ENCODE data around the gene BSG.
"Not testable (repeated sequence)": the region's sequence is repeated elsewhere in the genome, so short reads cannot be mapped to it uniquely, and the experiment has no call there.

The BSG gene

DNA sequence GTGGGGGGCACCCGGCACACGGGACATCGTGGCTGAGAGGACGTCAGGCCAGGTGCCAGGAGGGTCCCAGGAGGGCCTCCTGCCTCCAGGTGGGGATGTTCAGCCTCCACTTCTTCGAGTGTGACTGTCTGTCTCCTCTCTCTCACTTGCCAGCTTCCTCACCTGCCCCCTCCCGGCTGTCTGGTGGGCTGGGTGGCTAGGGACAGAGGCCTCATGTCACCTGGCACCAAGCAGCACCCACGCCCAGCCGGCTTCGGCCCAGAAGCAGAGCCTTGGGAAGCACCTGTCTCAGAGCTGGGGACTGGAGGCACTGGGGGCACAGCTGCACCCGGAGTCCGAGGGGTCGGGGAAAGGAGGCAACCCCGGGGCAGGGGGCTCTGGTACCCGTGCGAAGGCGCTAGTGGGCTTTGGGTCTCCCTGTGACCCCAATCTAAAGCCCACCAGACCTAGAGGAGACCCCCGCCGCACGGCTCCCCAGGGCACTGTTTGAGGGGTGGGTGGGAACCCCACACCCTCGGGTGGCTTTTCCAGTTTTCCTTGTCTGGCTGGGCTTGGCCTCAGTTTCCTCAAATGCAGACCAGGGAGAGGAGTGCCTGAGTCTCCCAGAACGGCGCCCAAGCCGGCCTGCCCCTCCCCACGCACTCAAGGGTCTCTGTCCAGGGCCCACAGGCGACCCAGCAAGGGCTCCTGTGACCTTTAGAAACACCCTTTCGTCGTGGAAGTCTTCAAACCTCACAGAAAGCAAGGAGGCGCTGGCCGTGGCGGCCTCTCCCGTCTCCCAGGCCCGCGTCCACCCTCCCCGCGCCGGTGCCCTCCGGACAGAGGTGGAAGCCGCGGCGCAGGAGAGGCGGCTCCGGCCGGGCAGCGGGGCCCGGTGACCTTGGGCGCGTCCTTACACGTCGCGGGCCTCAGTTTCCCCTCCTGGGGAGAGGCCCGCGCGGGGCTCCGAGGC, 16.6 kb downstream of the BSG start:
- no peak for DNase-seq

DNA sequence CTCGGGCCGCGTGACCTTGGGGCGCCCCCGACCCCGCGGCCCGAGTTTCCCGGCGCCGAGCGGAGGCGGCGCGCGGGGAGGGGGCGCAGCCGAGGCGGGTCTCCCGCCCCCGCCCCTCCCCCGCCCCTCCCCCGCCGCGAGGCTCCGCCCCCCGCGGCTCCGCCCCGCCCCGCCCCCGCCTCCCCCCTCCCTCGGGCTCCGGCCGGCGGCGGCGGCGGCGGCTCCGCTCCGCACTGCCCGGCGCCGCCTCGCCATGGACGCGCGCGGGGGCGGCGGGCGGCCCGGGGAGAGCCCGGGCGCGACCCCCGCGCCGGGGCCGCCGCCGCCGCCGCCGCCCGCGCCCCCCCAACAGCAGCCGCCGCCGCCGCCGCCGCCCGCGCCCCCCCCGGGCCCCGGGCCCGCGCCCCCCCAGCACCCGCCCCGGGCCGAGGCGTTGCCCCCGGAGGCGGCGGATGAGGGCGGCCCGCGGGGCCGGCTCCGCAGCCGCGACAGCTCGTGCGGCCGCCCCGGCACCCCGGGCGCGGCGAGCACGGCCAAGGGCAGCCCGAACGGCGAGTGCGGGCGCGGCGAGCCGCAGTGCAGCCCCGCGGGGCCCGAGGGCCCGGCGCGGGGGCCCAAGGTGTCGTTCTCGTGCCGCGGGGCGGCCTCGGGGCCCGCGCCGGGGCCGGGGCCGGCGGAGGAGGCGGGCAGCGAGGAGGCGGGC, 17.4 kb downstream of the BSG start, which contains the start of gene HCN2:
HCN2 (plus strand) TSS at position 189 of the 703 bp plus-strand sequence; CDS start at position 254, 65 bp downstream.
- DNase-seq: no peak

DNA sequence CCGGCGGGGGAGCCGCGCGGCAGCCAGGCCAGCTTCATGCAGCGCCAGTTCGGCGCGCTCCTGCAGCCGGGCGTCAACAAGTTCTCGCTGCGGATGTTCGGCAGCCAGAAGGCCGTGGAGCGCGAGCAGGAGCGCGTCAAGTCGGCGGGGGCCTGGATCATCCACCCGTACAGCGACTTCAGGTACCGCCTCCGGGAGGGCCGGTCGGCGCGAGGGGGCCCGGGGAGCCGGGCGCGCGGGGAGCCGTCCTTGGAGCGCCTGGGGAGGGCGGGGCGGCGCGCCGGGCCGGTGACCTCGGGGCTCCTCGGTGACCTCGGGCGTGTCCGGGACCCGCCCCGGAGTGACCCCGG, 18.0 kb downstream of the BSG start:
- DNase-seq: no peak

DNA sequence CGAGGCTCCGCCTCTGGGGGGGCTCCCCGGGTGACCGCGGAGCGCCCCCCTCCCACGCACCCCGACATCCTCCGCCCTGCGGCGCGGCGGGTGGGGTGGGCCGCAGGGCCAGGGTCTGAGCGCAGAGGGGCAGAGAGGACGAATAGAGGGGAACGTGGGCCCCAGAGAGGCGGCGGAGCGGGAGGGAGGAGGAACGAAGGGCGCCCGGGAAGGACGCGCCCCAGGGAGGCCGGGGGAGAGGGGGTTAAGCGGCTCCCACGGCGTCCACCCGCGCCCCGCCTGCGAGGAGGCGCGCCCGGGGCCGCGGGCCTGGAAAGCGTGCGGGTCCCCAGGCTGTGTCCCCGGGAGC, 18.3 kb downstream of the BSG start:
- no peak for DNase-seq

DNA sequence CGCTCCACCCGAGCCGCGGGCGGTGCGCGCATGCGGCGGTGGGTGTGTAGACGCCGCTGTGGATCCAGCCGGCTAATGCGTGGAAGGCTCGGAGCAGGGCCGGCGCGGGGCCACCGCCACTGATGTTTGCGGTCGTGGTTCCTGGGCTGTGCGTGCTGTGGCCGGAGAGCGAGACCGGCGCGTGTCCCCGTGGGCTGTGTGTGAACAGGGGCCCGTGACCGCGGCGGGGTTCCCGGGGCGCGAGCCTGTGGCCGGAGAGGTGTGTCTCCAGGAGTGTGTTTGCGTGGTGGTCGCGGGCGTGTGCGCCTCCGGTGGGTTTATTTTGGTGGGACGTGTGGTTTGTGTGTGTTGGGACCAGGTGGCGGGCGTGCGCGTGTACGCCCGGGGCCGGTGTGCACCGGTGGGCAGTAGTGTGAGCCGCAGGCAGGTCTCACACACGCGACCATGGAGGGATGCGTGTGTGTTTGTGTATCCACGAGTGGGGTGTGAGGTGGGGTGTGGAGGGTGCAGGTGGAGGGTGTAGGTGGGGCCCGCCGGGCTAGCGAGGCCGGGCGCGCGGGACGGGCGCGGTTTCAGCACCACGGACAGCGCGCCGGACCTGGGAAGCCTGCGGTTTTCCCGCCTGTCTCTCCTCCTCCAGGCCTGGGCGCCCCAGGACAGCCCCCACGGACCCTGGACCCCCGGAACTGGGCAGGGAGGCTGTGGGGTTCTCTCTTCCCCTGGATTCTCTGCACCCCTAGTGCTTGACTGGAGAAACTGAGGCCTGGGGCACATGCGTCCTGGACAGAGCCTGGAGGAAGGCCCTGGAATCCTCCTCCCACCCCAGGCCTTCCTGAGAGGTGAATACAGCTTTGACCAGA, 18.9 kb downstream of the BSG start:
- peak; percentile 39 for DNase-seq

DNA sequence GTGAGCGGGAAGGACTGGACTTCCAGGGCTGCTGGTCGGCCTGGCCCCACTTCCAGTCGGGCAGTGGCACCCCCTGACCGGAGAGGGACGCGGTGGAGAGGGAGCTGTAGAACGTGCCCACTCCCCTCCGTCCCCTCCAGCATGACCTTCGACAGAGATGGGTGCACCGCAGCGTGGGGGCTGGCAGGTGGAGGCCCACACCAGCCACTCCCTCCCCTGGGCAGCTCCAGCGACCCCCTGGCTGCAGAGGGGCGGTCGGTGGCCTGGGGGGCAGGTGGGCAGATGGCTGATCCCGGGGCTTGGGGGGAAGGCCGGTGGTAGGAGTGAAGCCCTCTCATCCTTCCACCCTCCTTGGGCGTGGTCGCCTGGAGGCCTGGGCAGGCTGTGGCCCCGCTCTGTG, 19.7 kb downstream of the BSG start:
- DNase-seq: no peak

DNA sequence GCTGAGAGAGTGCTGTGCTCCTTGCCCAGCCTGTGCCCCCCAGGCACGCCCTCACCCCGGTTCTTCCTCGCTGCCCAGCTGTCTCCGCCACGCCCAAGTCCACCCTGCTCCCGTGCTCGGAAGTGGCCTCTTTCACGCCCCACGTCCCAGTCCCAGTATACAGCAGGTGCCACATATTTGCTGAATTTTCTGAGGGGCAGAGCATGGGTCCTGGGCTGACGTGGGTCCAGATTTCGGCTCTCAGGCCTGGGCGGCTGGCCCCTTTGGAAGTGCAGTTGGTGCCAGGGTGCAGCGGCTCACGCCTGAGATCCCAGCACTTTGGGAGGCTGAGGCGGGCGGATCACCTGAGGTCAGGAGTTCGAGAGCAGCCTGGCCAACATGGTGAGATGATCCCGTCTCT, 20.7 kb downstream of the BSG start:
- no peak for DNase-seq

DNA sequence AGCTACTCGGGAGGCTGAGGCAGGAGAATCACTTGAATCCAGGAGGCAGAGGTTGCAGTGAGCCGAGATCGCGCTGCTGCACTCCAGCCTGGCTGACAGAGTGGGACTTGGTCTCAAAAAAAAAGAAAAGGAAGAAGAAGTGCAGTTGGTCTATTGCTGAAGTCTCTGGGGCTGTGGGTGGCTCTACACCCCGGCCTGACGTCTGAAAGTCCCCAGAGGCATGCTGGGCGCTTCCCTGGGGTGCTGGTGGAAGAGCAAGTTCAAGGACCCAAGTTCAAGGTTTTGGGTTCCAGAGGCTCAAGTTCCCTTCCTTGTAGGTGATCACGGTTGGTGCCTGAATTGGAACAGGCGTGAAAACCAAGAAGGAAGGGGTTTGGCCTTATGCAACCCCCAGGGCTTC, 21.1 kb downstream of the BSG start:
- no peak for DNase-seq

DNA sequence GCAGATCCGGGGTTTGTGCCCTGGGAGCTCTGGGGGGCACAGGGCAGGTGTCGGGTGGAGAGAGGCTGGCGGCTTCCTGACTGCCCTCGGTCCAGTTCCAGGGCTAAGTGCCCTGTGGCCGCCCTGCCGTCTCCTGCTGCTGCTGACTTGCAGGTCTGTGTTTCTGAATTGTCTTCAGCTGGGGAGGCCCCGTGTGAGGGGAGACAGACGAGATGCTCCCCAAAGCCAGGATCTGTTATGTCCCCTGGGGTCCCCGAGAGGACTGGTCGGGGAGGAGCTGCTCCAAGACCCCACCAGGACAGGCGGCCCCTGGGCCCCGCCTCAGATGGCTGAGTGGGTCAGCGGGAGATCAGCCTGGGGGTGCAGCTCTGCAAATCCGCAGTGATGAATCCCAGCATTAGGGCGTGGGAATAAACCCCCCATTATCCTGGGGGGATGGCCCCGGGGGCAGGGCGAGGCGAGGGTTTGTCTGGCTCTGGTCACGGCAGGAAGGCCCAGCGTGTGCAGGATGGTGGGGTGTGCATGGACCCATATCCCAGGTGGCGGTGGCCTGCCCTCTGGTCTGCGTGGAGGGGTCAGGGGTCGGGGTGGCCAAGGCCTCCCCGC, 22.0 kb downstream of the BSG start:
- no peak for DNase-seq

DNA sequence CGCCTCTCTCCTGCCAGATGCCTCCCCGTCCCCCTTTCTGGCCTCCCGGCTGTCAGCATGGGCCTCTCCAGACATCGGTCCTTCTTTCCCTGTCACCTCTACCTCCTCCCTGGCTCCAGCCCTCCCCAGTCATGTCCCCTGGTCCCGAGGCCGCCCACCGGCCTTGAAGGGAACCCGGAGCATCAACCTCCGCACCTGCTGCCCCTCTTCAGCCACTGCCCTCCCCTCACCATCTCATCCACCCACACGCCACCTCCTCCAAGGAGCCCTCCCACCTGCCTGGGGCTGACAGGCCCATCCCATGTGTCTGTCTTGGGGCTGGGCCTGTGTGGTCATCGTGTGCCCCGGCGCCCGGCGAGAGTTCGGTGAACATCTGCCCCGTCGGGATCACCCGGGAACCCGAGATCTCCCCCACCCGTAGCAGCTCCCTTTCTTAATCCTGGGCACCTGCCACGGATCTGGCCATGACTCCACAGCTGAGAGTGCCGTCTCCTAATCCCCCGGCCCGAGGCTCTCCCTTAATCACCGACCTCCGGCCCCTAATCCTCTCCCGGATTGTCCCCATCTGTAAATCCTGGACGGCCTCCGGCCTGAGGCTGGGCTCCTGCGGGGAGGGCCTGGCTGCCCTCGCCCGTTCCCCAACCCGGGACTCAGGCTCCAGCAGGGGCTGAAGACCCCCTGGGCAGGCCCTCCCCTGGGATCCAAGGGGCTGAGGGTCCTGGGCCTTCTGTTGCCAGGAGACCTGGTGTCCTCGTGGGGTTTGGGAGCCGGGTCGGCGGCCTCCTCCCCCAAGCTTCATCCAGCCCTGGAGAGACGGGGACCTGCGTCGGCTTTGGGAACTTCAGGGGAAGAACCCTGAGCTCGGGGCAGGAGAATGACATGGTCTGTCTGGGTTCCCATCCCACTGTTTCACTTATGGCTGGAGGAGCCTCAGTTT, 23.2 kb downstream of the BSG start:
- no peak for DNase-seq

DNA sequence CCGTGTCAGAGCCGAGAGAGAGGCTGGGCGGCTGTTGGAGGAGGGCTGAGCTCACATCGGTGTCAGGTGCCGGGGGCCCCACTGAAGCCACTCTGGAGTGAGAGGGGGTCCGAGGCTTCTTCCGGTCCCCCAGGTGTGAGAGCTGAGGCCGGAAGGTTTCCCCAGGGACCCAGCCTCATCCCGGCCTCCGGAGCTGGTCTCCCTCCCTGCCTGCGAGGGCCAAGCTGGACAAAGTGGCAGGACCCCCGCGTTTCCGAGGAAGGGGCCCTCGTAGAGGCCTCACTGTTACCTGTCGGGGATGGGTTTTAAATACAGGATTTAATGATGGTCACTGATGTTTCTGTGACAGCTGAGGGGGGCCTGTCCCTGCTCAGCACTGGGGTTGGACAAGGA, 23.9 kb downstream of the BSG start:
- no peak for DNase-seq

DNA sequence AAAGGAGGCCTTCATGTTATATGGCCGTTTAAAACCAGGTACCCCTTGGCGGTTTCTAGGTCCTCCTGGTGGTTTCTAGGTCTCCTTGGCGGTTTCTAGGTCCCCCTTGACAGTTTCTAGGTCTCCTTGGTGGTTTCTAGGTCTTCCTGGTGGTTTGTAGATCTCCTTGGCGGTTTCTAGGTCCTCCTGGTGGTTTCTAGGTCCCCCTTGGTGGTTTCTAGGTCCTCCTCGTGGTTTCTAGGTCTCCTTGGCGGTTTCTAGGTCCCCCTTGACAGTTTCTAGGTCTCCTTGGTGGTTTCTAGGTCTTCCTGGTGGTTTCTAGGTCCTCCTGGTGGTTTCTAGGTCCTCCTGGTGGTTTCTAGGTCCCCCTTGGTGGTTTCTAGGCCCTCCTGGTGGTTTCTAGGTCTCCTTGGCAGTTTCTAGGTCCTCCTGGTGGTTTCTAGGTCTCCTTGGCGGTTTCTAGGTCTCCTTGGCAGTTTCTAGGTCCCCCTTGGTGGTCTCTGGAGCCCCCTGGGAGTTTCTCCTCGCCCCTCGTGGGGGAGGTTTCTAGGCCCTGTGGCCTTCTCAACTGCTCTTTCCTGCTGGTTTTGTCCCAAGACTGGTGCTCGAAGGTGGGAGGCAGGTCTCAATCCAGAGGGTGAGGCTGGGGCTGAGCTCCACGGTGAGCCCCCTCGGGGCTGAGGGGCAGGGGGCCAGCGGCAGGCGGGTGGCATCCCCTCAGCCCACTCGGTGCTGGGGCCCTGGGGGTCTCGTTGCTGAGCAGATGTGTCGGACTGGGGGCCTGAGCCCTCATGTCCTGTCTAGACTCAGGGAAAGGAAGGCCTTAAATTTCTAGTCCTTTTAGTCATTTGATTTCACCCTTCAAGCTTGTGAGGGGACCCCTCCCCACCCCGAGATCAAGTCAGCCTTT, 25.3 kb downstream of the BSG start:
- DNase-seq: no peak

DNA sequence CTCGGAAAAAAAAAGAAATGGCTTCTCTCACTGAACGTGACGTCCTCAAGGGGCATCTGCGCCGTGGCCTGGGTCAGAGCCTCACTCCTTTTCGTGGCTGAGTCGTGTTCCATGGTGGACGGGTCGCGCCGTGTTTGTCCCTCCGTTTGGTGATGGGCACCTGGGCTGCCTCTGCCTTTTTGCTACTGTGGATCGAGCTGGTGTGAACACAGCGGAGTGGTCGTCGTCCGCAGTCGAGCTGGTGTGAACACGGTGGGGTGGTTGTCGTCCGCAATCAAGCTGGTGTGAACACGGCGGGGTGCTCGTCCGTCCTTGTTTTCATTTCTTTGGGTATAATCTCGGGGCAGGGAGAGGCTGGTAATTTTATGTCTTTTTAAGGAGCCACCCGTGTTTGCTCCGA, 28.9 kb downstream of the BSG start:
- DNase-seq: no peak

DNA sequence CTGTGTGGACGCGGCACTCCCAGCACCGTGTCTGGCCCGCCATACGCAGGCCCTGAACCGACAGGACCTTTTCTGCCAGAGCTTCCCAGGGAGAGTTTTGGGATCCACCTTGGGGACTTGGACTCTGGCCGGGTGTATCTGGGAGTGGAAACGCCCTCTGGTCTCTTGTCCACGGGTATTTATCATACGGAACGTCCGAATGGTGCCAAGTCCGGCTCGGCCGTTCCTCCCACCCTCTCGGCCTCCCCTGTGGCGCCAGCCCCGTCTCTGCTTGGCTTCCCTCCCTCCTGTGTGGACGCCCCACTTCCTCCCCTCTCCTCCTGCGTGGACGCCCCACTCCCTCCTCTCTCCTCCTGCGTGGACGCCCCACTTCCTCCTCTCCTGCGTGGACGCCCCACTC, 29.4 kb downstream of the BSG start:
- no peak for DNase-seq

DNA sequence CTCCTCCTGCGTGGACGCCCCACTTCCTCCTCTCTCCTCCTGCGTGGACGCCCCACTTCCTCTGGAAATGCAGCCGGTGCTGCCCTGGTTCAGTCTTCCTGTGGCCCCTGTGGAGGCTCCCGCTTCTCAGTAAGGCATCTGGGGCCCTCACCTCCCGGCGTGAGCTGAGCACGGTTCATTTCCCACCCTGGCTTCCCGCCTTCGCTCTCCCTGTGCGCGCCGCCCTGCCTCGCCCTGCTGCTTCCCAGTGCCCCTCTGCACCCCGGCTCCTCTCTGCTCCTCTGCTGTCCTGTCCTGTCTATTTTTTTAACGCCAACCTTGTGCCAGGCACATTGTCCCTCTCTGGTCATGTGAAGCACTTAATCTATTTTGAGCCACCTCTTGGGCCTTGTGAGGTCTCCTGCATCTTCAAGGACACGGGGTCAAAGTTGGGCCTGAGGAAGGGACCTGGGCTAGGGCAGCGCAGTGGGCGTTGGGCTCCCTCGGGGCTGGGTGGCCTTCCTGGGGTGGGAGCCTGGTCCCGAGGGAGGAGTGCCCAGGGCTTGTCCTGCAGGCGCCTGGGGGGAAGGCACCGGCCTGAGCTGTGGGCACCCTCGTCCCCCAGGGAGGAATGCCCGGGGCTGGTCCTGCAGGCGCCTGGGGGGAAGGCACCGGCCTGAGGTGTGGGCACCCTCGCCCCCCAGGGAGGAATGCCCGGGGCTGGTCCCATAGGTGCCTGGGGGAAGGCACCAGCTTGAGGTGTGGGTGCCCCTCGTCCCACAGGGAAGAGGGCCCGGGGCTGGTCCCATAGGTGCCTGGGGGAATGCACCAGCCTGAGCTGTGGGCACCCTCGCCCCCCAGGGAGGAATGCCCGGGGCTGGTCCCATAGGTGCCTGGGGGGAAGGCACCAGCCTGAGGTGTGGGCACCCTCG, 30.2 kb downstream of the BSG start:
- DNase-seq: no peak

DNA sequence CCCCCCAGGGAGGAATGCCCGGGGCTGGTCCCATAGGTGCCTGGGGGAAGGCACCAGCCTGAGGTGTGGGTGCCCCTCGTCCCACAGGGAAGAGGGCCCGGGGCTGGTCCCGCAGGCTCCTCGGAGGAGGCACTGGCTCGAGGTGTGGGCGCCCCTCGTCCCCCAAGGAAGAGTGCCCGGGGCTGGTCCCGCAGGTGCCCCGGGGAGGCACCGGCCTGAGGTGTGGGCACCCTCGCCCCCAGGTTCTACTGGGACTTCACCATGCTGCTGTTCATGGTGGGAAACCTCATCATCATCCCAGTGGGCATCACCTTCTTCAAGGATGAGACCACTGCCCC, 30.9 kb downstream of the BSG start:
- not testable (repeated sequence) for DNase-seq

DNA sequence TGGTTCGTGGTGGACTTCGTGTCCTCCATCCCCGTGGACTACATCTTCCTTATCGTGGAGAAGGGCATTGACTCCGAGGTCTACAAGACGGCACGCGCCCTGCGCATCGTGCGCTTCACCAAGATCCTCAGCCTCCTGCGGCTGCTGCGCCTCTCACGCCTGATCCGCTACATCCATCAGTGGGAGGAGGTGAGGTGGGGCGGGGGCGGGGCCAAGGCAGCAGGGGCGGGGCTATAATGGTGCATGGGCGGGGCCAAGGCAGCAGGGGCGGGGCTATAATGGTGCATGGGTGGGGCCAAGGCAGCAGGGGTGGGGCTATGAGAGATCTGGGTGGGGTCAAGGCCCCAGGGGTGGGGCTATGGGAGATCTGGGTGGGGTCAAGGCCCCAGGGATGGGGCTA, 31.4 kb downstream of the BSG start:
- DNase-seq: not testable (repeated sequence)

DNA sequence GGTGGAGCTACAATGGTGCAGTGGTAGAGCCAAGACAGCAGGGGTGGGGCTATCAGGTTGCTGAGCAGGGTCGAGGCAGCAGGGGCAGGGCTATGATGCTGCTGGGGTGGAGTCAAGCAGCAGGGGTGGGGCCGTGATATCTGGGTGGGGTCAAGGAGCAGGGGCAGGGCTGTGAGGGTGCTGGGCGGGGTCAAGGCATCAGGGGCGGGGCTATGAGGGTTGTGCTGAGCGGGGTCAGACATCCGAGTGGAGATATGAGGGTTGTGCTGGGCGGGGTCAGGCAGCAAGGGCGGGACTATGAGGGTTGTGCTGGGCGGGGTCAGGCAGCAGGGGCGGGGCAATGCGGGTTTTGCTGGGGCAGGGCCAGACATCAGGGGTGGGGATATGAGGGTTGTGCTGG, 32.0 kb downstream of the BSG start:
- peak; percentile 16 for DNase-seq

DNA sequence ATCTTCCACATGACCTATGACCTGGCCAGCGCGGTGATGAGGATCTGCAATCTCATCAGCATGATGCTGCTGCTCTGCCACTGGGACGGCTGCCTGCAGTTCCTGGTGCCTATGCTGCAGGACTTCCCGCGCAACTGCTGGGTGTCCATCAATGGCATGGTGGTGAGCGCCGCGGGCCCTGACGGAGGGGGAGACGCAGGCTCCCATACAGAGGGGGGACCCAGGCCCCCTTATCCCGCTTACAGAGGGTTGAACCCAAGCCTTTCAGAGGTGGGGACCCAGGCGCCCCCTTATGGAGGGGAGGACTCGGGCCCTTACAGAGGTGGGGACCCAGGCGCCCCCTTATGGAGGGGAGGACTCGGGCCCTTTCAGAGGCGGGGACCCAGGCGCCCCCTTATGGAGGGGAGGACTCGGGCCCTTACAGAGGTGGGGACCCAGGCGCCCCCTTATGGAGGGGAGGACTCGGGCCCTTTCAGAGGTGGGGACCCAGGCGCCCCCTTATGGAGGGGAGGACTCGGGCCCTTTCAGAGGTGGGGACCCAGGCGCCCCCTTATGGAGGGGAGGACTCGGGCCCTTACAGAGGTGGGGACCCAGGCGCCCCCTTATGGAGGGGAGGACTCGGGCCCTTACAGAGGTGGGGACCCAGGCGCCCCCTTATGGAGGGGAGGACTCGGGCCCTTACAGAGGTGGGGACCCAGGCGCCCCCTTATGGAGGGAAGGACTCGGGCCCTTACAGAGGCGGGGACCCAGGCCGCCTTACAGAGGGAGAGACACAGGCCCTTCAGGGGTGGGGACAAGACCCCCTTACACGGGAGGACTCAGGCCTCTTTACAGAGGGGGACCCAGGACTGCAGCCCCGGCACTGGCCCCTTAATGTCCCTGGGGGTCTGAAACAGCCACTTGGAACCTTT, 32.9 kb downstream of the BSG start:
- DNase-seq: not testable (repeated sequence)

All from suppressor macrophage treated with lipopolysaccharide for 4 hours (primary cell).